CD14-positive monocyte (primary cell): ENCODE measurements around the gene YIF1B. TPM values are rescaled to one million over a fixed set of nuclear protein-coding genes. Genes with fewer than 3 reads are reported as not detected.

ENCODE experiments used
- DNase-seq, 3 donors: peaks; one replicate each; pipeline ENCODE4 v3.0.0-alpha.2; 2011 to 2022
- H2AFZ ChIP-seq: 2 replicates; pipeline ENCODE4 v1.6.0; 2012; ENCODE audit warnings: mild to moderate bottlenecking, low read depth, low read length, inconsistent platforms; ENCODE audit not compliant: insufficient read depth, poor library complexity, severe bottlenecking
- H3K27ac ChIP-seq, 2 donors: 1 replicate in 1 of 2; 2 replicates in 1 of 2; pipeline ENCODE4 v1.5.1; 2012 to 2013; ENCODE audit warnings: low read length in 2 of 2, control low read depth in 1 of 2, inconsistent platforms in 1 of 2, low read depth in 1 of 2, mild to moderate bottlenecking in 1 of 2
- H3K27me3 ChIP-seq, 2 donors: one replicate each; pipeline versions ENCODE4 v1.6.0 to v1.6.1; 2011 to 2013; ENCODE audit warnings: low read length in 2 of 2; ENCODE audit not compliant: control insufficient read depth in 2 of 2, insufficient read depth in 2 of 2
- H3K36me3 ChIP-seq, 2 donors: replicated peaks in 1 of 2; 1 replicate in 1 of 2; 2 replicates in 1 of 2; pipeline versions ENCODE4 v1.5.1 to v1.6.1; 2012 to 2013; ENCODE audit warnings: low read length in 2 of 2, control low read depth in 1 of 2, inconsistent platforms in 1 of 2, mild to moderate bottlenecking in 1 of 2; ENCODE audit not compliant: insufficient read depth in 2 of 2, control insufficient read depth in 1 of 2
- H3K4me1 ChIP-seq, 2 donors: 1 replicate in 1 of 2; 2 replicates in 1 of 2; pipeline versions ENCODE4 v1.5.1 to v1.6.1; 2012 to 2013; ENCODE audit warnings: low read length in 2 of 2, control low read depth in 1 of 2, inconsistent platforms in 1 of 2, mild to moderate bottlenecking in 1 of 2, moderate library complexity in 1 of 2; ENCODE audit not compliant: insufficient read depth in 2 of 2, control insufficient read depth in 1 of 2
- H3K4me2 ChIP-seq: replicated peaks from 2 replicates; pipeline ENCODE3; 2012; ENCODE audit warnings: low read length, moderate library complexity, mild to moderate bottlenecking; ENCODE audit not compliant: poor library complexity, severe bottlenecking; ENCODE audit errors: extremely low read depth
- H3K4me3 ChIP-seq, 3 experiments: fragments of 200-600 bp in 1 of 3; sonication (generic) in 1 of 3; replicated peaks in 1 of 3; 1 replicate in 2 of 3; 2 replicates in 1 of 3; pipeline ENCODE4 v1.5.1; 2011 to 2013; ENCODE audit warnings: low read length in 3 of 3, mild to moderate bottlenecking in 3 of 3, control low read depth in 2 of 3, low read depth in 2 of 3, inconsistent platforms in 1 of 3, moderate library complexity in 1 of 3
- H3K79me2 ChIP-seq: 2 replicates; pipeline ENCODE4 v1.6.0; 2012; ENCODE audit warnings: mild to moderate bottlenecking, control low read depth, inconsistent platforms, low read length, moderate library complexity; ENCODE audit not compliant: insufficient read depth
- H3K9ac ChIP-seq: 2 replicates; pipeline ENCODE4 v1.6.0; 2017; ENCODE audit warnings: low read length, mild to moderate bottlenecking; ENCODE audit not compliant: insufficient read depth, poor library complexity, severe bottlenecking
- H3K9me3 ChIP-seq, 2 donors: replicated peaks in 1 of 2; 1 replicate in 1 of 2; 2 replicates in 1 of 2; pipeline versions ENCODE4 v1.5.1 to v1.6.1; 2012 to 2013; ENCODE audit warnings: low read length in 2 of 2, control low read depth in 1 of 2; ENCODE audit not compliant: control insufficient read depth in 1 of 2, insufficient read depth in 1 of 2
- H4K20me1 ChIP-seq: 2 replicates; pipeline ENCODE4 v1.6.0; 2012; ENCODE audit warnings: mild to moderate bottlenecking, low read length, control low read depth, moderate library complexity; ENCODE audit not compliant: insufficient read depth
- H3K27ac Mint-ChIP-seq, 7 donors: one replicate each; pipeline ENCODE4 v1.8.0; 2020; ENCODE audit warnings: mild to moderate bottlenecking in 7 of 7, mixed read lengths in 7 of 7, moderate library complexity in 6 of 7, inconsistent platforms in 2 of 7
- H3K27me3 Mint-ChIP-seq, 3 donors: one replicate each; pipeline ENCODE4 v1.8.0; 2021 to 2022; ENCODE audit warnings: low read depth in 3 of 3, mild to moderate bottlenecking in 3 of 3, mixed read lengths in 3 of 3, moderate library complexity in 3 of 3, inconsistent platforms in 1 of 3
- H3K36me3 Mint-ChIP-seq, 2 donors: one replicate each; pipeline ENCODE4 v1.8.0; 2020; ENCODE audit warnings: mixed read lengths in 2 of 2, inconsistent platforms in 1 of 2, mild to moderate bottlenecking in 1 of 2
- H3K4me1 Mint-ChIP-seq: one replicate; pipeline ENCODE4 v1.8.0; 2020; ENCODE audit warnings: mild to moderate bottlenecking, mixed read lengths
- H3K4me3 Mint-ChIP-seq, 2 donors: one replicate each; pipeline ENCODE4 v1.8.0; 2020; ENCODE audit warnings: mild to moderate bottlenecking in 2 of 2, mixed read lengths in 2 of 2, moderate library complexity in 1 of 2
- H3K9me3 Mint-ChIP-seq, 7 donors: one replicate each; pipeline ENCODE4 v1.8.0; 2020 to 2022; ENCODE audit warnings: mixed read lengths in 7 of 7, mild to moderate bottlenecking in 6 of 7, moderate library complexity in 6 of 7, inconsistent platforms in 2 of 7
- WGBS: methylation state at CpG from one replicate; pipeline ENCODE4 v1.1.5; 2013; ENCODE audit warnings: missing lambda C conversion rate; ENCODE audit not compliant: insufficient coverage; 5-methylcytosine and 5-hydroxymethylcytosine counted together
- intact Hi-C, 2 donors: fragments of 100-400 bp; cut with micrococcal nuclease; formaldehyde crosslinking; loops; one replicate each; pipeline versions ENCODE4 v1.15.0 to v1.15.1; 2023
- polyA plus RNA-seq, 3 donors: library from polyadenylated mRNA; depleted of rRNA in 1 of 3; unstranded in 2 of 3; stranded (reverse) in 1 of 3; fragments of 300-500 nt in 2 of 3; fragments of >200 nt in 1 of 3; fragmentation: Illumina TruSeq in 2 of 3; gene quantifications; 1 replicate in 2 of 3; 2 replicates in 1 of 3; pipeline ENCODE4 v1.2.3, GENCODE V29; 2012 to 2021
- TF ChIP-seq, protein P1 (sequence below): fragments of 200-600 bp; IDR thresholded peaks from one replicate; pipeline ENCODE4 v1.8.0; 2022; ENCODE audit warnings: antibody characterized with exemption, mild to moderate bottlenecking

YIF1B gene
- polyA plus RNA-seq, 3 donors: 79.4 to 90.5 (median 86.1) TPM

DNA sequence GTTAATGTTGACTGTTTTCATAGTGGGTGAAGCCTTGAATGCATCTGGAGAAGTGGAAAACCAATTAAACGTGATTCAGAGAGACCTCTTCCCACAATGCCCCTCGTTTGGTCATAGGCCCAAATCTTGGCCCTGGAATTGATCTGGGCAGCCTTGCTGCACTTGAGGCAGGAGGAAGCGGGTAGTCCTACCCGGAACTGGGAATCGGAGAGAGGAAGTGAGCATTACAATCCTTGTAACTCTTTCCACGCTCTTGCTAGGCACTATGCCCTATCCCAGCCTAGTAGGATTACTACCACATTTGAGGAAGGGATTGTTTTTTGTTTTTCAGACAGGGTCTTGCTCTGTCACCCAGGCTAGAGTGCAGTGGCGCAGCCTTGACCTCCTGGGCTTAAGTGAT lies 7.5 kb upstream of the YIF1B start:
- H3K4me3 Mint-ChIP-seq: peak overlapping the region; percentile 35 to 82

DNA sequence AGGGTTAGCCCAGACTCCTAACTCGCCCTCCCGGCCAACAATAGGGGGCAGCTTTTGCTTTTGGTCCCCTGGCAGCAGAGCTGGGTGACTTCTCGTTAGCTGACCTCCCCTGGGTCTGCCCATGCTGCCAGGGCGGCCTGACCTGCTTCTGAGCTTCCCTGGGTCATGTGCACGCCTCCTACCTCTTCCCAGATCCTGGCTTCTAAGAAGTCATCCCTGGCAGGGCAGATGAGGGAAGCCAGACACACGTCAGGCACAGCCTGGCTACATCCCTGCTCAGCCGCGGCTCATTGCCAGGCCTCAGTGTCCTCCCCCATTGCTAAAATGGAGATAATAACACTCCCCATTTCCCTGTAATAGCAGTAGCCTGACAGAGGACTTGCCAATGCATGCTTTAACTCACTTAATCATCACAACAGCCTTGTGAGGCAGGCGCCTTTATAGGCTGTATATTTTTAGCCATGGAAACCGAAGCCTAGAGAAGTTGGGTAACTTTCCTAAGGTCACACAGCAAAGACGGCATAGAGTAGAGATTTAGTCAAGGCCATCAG lies 6.0 kb upstream of the YIF1B start:
- peaks cover 30% of the 10 kb centered on the region for H3K79me2 ChIP-seq
- H4K20me1 ChIP-seq: peaks cover 47% of the 10 kb centered on the region
- Mint-ChIP-seq H3K27ac (peak overlapping the region in 3 of 7 donors; percentile 30 to 50 (median 40)), H3K27me3 (peaks cover 0 to 4% (median 2%) of the 10 kb centered on the region in 3 donors), H3K9me3 (no peaks in the 10 kb centered on the region), H3K36me3 (peaks cover 27 to 38% of the 10 kb centered on the region in 2 donors), H3K4me1 (peaks cover 63% of the 10 kb centered on the region), H3K4me3 (peak overlapping the region; percentile 9 to 91)
- H2AFZ ChIP-seq: no peak overlapping the region
- TF ChIP-seq, protein P1, sequence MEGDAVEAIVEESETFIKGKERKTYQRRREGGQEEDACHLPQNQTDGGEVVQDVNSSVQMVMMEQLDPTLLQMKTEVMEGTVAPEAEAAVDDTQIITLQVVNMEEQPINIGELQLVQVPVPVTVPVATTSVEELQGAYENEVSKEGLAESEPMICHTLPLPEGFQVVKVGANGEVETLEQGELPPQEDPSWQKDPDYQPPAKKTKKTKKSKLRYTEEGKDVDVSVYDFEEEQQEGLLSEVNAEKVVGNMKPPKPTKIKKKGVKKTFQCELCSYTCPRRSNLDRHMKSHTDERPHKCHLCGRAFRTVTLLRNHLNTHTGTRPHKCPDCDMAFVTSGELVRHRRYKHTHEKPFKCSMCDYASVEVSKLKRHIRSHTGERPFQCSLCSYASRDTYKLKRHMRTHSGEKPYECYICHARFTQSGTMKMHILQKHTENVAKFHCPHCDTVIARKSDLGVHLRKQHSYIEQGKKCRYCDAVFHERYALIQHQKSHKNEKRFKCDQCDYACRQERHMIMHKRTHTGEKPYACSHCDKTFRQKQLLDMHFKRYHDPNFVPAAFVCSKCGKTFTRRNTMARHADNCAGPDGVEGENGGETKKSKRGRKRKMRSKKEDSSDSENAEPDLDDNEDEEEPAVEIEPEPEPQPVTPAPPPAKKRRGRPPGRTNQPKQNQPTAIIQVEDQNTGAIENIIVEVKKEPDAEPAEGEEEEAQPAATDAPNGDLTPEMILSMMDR: no peak
- H3K4me2 ChIP-seq: peak overlapping the region; percentile 96
- H3K9me3 ChIP-seq: no peaks in the 10 kb centered on the region
- H3K4me1 ChIP-seq: peaks cover 56 to 69% of the 10 kb centered on the region in 2 donors
- no peak overlapping the region for H3K27ac ChIP-seq
- intact Hi-C loops: no loop called here
- H3K9ac ChIP-seq: no peak overlapping the region
- H3K27me3 ChIP-seq: no peaks in the 10 kb centered on the region
- no peak for DNase-seq
- H3K36me3 ChIP-seq: peaks cover 19 to 27% of the 10 kb centered on the region in 2 donors
- peak overlapping the region in 1 of 3 experiments; percentile 90 for H3K4me3 ChIP-seq
- 88% methylated on average over 8 of the region's 11 CpGs for WGBS

More for the DNA sequence above, 7.5 kb upstream of the YIF1B start:
- H3K27ac ChIP-seq: peak overlapping the region in 1 of 2 donors; percentile 64
- H3K4me2 ChIP-seq: peak overlapping the region; percentile 17
- H3K9ac ChIP-seq: no peak overlapping the region
- H3K4me1 ChIP-seq: peaks cover 41 to 54% of the 10 kb centered on the region in 2 donors
- WGBS: no CpG with 5 or more reads among the region's 7 CpGs
- no peaks in the 10 kb centered on the region for H3K9me3 ChIP-seq
- no peaks in the 10 kb centered on the region for H3K27me3 ChIP-seq
- peaks cover 35 to 43% of the 10 kb centered on the region in 2 donors for H3K36me3 ChIP-seq
- peaks cover 51% of the 10 kb centered on the region for H3K4me1 Mint-ChIP-seq
- H3K36me3 Mint-ChIP-seq: peaks cover 43 to 54% of the 10 kb centered on the region in 2 donors
- TF ChIP-seq, protein P1: no peak
- peak overlapping the region in 1 of 3 experiments; percentile 41 for H3K4me3 ChIP-seq
- intact Hi-C loops: no loop called here
- H3K27ac Mint-ChIP-seq: peak overlapping the region in 6 of 7 donors; percentile 21 to 85 (median 55)
- peaks cover 0 to 4% (median 2%) of the 10 kb centered on the region in 3 donors for H3K27me3 Mint-ChIP-seq
- peak in 2 of 3 donors; percentile 36 to 39 for DNase-seq
- no peak overlapping the region for H2AFZ ChIP-seq
- peaks cover 30% of the 10 kb centered on the region for H3K79me2 ChIP-seq
- no peaks in the 10 kb centered on the region for H3K9me3 Mint-ChIP-seq
- peaks cover 56% of the 10 kb centered on the region for H4K20me1 ChIP-seq
